Activated T-cell treated with anti-CD3 and anti-CD28 coated beads for 48 hours (primary cell): ENCODE data around the gene CES4A.

ENCODE experiments used
- DNase-seq: peaks from one replicate; pipeline ENCODE4 v3.0.0-alpha.2; 2020; ENCODE audit warnings: low read depth

CES4A gene

DNA sequence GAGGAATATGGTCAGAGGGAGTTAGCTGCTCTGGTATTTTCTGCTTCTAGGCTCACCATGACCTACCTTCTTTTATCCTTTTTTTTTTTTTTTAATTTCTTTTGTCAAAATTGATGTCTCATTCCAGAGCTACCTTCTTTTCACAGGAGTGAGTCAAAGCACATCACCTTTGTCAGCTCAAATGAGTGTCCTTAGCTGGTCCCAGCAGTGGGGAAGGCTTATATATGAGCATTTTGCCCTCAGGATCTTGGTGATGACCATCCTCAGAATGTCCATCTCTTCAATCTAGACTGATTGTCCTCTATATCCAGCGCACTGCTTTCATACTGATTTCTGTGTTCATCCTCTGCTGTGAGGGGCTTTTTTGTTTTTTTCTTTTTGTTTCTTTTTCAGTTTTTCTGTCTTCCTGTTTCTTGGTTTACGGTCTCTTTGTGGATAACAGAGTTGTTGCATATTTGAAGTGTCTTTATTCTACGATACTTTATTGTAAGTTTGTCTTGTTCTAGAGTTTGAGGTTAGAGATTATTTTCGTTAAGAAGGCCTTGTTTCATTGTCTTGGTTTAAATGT, 65.5 kb downstream of the CES4A start:
- DNase-seq: no peak

GRCh38 chr16:67054901-67055300, 66.5 kb downstream of the CES4A start:
- no peak for DNase-seq

DNA sequence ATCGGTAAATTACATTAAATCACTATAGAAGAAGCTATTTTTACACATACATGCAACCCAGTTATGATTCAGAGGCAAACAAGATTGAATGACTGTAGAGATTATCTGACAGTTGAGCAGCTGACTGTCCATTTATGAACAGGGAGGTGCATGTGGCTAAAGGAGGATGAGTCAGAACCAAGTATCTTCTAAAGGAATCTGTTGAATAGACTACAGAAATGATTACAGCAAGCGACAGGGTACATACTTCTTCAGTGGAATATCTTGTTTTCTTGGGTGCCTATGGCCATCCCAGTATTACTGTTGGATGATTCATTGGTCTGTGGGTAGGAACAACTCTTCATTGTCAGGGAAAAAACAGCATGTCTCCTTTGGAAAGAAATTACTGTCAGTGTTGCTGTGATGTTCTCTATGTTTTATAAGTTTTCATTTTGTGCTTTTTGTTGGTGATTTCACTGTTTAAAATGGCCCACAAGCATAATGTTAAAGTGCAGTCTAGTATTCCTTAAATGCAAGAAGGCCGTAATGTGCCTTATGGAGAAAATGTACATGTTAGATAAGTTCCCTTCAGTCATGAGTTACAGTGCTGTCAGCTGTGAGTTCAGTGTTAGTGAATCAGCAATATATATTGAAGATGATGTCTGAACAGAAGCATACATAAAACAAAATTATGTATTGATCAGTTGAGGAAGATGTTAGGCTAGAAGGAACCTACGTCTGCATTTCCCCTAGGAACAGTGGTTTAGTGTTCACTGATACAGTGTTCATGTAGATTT, 67.5 kb downstream of the CES4A start:
- DNase-seq: no peak
